ENCODE results near the gene BIRC7.

GRCh38 chr20:63233924-63234323 is 1.8 kb upstream of the BIRC7 start:
- TF ChIP-seq SUZ12 (IDR thresholded peaks at IDR 0.05; ENCODE audit: extremely low read depth, insufficient read depth, insufficient read length) (no peak), ZNF274 (IDR thresholded peaks at IDR 0.05; ENCODE audit: low read depth, low read length) (no peak)

Data from NT2/D1 (cell line).